ENCODE results near the gene SLC8A2. TPM values are rescaled to one million over a fixed set of nuclear protein-coding genes. Genes with fewer than 3 reads are reported as not detected.
A peak's percentile ranks its signal among the peaks of the same experiment; 100 is the strongest.

SLC8A2 gene
- total RNA-seq, 1 donor from 2014 or later: not detected

- no peak for DNase-seq (ENCODE audit: extremely low read depth, low read depth, low spot score)
Observed at GRCh38 chr19:47432091-47432490, 39.6 kb downstream of the SLC8A2 start.

- no peak for DNase-seq (ENCODE audit: extremely low read depth, low read depth, low spot score)
Observed at GRCh38 chr19:47430041-47430802, 41.5 kb downstream of the SLC8A2 start.

GRCh38 chr19:47429140-47429793, 42.4 kb downstream of the SLC8A2 start:
- DNase-seq (ENCODE audit: extremely low read depth, low read depth, low spot score): no peak

GRCh38 chr19:47428177-47428894, 43.4 kb downstream of the SLC8A2 start:
- peak; percentile 94 for DNase-seq (ENCODE audit: extremely low read depth, low read depth, low spot score)

- no peak for DNase-seq (ENCODE audit: extremely low read depth, low read depth, low spot score)
Observed at GRCh38 chr19:47427241-47428176, 44.2 kb downstream of the SLC8A2 start.

- no peak for DNase-seq (ENCODE audit: extremely low read depth, low read depth, low spot score)
Observed at GRCh38 chr19:47423203-47423882, 48.4 kb downstream of the SLC8A2 start.

GRCh38 chr19:47422417-47423163, 49.1 kb downstream of the SLC8A2 start:
- no peak for DNase-seq (ENCODE audit: extremely low read depth, low read depth, low spot score)

- DNase-seq (ENCODE audit: extremely low read depth, low read depth, low spot score): no peak
Observed at GRCh38 chr19:47421844-47422395, 49.8 kb downstream of the SLC8A2 start.

- DNase-seq (ENCODE audit: extremely low read depth, low read depth, low spot score): no peak
Observed at GRCh38 chr19:47421244-47421786, 50.4 kb downstream of the SLC8A2 start.

- DNase-seq (ENCODE audit: extremely low read depth, low read depth, low spot score): no peak
Observed at GRCh38 chr19:47419789-47420188, 51.9 kb downstream of the SLC8A2 start.

GRCh38 chr19:47419030-47419783, 52.5 kb downstream of the SLC8A2 start, which contains the start of gene MEIS3:
TSS of gene MEIS3 (minus strand) at chr19:47419527. CDS start at chr19:47419081, 446 bp downstream.
- DNase-seq (ENCODE audit: extremely low read depth, low read depth, low spot score): no peak

GRCh38 chr19:47418692-47419029, 53.0 kb downstream of the SLC8A2 start:
- no peak for DNase-seq (ENCODE audit: extremely low read depth, low read depth, low spot score)

GRCh38 chr19:47417746-47418691, 53.7 kb downstream of the SLC8A2 start:
- DNase-seq (ENCODE audit: extremely low read depth, low read depth, low spot score): no peak

GRCh38 chr19:47417107-47417745, 54.5 kb downstream of the SLC8A2 start:
- DNase-seq (ENCODE audit: extremely low read depth, low read depth, low spot score): no peak

- DNase-seq (ENCODE audit: extremely low read depth, low read depth, low spot score): no peak
Observed at GRCh38 chr19:47416643-47416985, 55.1 kb downstream of the SLC8A2 start.

- no peak for DNase-seq (ENCODE audit: extremely low read depth, low read depth, low spot score)
Observed at GRCh38 chr19:47415953-47416642, 55.6 kb downstream of the SLC8A2 start.

Data from glomerular endothelial cell (primary cell).